Thyroid gland (tissue), 4 donors: Measurements from ENCODE around the gene SACM1L.

Experiments
- CTCF ChIP-seq, 6 experiments: fragments of 200-600 bp in 3 of 6; fragments of 450-650 bp in 3 of 6; sonication (generic) in 3 of 6; IDR thresholded peaks; one replicate each; pipeline ENCODE4 v1.5.1; 2016 to 2019; ENCODE audit warnings: antibody characterized with exemption in 6 of 6, mild to moderate bottlenecking in 2 of 6, inconsistent platforms in 1 of 6, moderate library complexity in 1 of 6
- POLR2A ChIP-seq, 2 donors: fragments of 450-650 bp; IDR thresholded peaks; one replicate each; pipeline ENCODE4 v1.6.1; 2017; ENCODE audit warnings: antibody characterized with exemption in 2 of 2, mild to moderate bottlenecking in 2 of 2, moderate library complexity in 1 of 2

- peak; percentile 85 to 96 (median 89) for TF ChIP-seq CTCF (IDR thresholded peaks at IDR 0.05)
- no peak for TF ChIP-seq POLR2A (IDR thresholded peaks at IDR 0.05)
These were observed 29.3 kb upstream of the SACM1L start for GRCh38 chr3:45659661-45660566.
